Measurements from ENCODE around the gene INHA.

The INHA gene

GRCh38 chr2:219611866-219612576 is 39.9 kb downstream of the INHA start:
- DNase-seq (ENCODE audit: low read depth): no peak

DNA sequence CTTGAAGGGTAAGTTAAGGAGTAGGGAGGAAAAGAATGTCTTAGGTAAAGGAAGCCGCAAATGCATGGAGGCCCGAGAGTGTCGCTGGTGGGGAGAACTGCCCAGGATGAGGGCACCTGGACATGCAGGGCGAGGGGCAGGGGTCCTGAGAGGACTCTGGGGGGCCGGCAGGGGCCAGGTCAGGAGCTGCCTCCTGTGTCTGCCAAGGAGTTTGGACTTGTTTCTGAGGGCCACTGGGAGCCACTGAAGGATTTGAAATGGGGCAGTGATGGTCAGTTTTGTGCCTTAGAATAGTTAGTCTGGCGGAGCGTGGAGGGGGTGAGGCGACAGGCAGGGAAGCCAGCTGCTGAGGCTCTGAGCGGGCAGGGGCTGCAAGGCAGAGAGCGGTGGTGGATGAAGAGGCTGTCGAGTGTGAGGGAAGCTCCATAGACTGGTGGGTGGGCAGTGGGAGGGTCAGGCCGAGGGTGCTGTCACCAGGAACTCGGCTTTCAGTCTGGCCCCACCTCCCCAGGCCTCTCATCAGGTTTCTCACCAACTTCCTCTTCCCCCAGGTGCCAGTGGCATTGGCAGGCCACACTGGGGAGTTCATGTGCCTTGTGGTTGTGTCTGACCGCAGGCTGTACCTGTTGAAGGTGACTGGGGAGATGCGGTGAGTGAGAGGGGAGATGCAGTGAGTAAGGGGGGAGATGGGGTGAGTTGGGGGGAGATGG is 40.6 kb downstream of the INHA start:
- DNase-seq (ENCODE audit: low read depth): no peak

- DNase-seq (ENCODE audit: low read depth): no peak
Measured at GRCh38 chr2:219613461-219614070, 41.5 kb downstream of the INHA start.

DNA sequence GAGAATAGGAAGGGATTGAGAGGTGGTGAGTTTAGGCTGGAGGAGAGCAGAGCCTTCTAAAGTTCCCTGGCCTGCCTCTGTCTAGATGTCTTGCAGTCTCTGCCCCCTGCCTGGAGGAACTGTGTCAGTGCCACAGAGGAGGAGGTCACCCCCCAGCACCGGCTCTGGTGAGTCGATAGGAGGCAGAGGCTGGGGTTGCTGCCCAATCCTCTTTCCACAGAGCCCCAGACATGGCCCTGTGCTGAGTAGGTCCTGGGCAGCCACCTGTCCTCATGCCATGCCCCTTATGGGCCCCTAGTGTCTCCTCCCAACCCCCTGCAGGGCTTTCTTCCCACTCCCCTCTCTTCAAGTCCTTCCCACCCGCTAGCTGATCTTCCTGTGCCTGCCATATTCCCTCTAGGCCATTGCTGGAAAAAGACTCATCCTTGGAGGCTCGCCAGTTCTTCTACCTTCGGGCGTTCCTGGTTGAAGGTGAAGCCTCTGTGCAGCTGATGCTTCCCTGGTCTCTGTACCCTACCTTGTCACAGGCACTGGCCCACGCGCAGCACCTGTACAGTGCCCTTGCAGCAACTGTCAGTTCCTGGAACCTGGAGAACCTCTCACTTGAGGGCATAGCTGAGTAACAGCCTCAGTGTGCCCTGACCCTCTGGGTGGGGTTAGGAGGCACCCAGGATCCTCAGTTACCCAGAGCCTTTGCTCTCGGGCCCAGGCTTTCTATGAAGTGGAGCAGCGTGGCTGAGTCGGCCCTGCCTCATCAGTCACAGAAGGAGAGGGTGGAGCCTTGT is 42.2 kb downstream of the INHA start:
- DNase-seq (ENCODE audit: low read depth): no peak

DNA sequence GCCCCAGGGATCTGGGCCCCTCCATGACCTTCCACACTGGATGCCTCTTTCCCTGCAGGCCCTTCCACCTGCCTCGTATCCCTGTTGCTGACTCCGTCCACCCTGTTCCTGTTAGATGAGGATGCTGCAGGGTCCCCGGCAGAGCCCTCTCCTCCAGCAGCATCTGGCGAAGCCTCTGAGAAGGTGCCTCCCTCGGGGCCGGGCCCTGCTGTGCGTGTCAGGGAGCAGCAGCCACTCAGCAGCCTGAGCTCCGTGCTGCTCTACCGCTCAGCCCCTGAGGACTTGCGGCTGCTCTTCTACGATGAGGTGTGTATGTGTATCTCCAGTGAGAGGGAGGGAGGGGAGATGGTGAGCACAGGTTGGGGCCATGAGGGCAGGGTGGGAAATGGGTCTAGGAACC is 42.9 kb downstream of the INHA start:
- no peak for DNase-seq (ENCODE audit: low read depth)

GRCh38 chr2:219615894-219616293 is 43.8 kb downstream of the INHA start:
- no peak for DNase-seq (ENCODE audit: low read depth)

GRCh38 chr2:219616550-219616949 is 44.4 kb downstream of the INHA start:
- DNase-seq (ENCODE audit: low read depth): no peak

DNA sequence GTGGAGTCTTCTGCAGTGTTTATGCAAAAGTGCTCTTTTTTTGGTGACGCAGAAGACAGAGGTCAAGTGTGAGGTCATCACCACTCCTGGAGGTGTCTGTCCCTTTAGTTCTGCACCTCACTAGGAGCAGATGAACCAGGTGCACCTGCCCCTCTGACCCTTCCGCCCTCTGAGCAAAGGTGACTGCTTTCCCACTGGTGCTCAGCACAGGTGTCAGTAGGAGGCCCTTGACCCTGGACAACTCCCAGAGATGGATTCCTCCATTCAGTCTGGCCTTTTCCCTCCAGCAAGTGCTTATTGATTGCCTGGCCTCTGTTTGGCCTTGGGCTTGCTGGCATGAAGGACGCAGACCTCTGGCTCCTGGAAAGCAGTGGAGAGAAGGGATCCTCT is 46.6 kb downstream of the INHA start:
- DNase-seq (ENCODE audit: low read depth): no peak

- no peak for DNase-seq (ENCODE audit: low read depth)
Measured at GRCh38 chr2:219619235-219619634, 47.1 kb downstream of the INHA start.

- no peak for DNase-seq (ENCODE audit: low read depth)
Measured at GRCh38 chr2:219620546-219620945, 48.4 kb downstream of the INHA start.

DNA sequence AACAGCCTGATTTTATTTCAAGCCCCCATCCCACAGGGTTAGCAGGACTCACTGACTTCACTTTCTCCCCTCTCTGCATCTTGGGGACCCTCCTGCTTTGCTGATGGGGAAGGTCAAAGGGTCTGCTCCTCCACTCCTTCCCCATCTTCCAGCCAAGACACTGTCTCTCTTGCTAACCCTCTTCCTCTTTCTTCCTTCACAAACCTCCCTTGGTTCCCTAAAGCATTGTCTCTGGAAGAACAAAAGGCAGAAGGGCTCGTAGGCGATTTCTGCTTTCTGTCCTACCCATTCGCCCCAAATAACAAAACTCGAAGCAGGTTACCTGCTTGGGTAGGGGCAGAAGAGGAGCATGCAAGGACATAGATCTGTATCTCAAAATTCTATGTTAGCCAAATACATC is 49.8 kb downstream of the INHA start:
- DNase-seq (ENCODE audit: low read depth): no peak

DNA sequence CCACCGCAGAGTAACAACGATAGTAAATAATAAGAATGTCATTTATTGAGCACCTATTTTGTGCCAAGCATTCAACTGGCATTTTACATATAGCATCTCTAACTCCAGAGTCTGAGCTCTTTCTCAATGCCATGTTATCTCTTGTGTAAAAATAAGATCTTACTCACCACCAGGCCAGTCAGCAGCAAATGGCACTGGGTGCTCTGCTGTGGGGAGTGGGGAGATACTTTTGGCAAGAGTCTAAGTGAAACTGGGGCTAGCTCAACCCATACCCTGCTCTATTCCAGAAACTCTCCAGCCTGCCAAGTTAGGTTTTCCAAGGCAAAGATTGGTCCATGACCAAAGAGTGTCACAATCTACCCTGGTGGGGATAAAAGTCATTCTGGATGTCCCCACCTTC is 50.4 kb downstream of the INHA start:
- no peak for DNase-seq (ENCODE audit: low read depth)

- no peak for DNase-seq (ENCODE audit: low read depth)
Measured at GRCh38 chr2:219624565-219624964, 52.5 kb downstream of the INHA start.

- DNase-seq (ENCODE audit: low read depth): no peak
Measured at GRCh38 chr2:219625179-219625578, 53.1 kb downstream of the INHA start.

Measured in activated T-cell treated with anti-CD3 and anti-CD28 coated beads for 24 hours (primary cell).